IPS-18c (cell line): ENCODE data around the gene COASY.
"Not testable (repeated sequence)": the region's sequence is repeated elsewhere in the genome, so short reads cannot be mapped to it uniquely, and the experiment has no call there.

Experiments
- H3K4me3 ChIP-seq: 2 replicates; pipeline ENCODE4 v1.7.0; 2013; ENCODE audit warnings: low read depth, mild to moderate bottlenecking, low read length, moderate library complexity; ENCODE audit not compliant: insufficient read depth
- H3K9me3 ChIP-seq: one replicate; pipeline ENCODE4 v1.6.1; 2013; ENCODE audit warnings: mild to moderate bottlenecking, low read length, moderate library complexity; ENCODE audit not compliant: control insufficient read depth, insufficient read depth

COASY gene

DNA sequence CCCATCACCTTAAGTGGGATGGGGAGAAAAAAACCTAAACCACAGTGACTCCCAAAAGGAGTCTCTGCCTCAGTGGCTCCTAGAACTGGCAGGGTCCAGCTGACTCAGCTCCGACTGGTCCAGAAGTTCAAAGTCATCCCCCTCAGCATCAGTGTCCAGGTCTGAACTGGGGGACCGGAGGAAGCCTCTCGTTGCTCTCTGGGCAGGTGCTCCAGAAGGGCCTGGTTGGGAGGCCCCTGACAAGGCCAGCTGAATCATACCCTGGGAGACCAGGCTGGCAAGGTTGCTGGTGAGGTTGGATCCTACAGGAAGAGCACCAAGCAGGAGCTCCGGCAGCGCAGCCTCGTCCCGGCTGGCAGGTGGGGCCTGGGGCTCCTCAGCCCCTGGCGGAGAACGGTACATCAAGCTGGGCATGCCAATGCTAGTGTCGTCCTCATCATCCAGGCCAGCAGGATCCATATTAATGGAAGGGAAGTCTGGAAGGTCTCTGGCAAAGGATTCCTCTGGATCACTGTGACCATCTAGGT is 19.9 kb downstream of the COASY start:
- H3K4me3 ChIP-seq: no peak overlapping the region

DNA sequence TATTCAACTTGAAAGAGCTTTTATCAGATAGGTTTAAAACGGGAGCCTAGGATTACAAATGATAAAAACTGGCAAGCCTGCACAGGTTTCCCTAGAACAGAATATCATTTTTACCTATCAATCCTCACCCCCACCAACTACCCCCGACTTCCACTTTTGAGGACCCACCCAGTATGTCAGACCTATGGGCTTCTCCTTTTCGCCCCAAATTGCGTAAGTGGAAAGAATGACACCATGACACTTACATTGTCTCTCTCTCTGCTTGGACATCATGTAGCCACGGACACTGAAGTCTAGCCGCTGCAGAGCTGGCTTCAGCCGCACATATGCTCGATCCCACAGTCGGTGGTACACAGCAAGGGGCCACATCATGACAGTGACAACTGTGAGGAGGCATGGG is 22.9 kb downstream of the COASY start:
- no peaks in the 10 kb centered on the region for H3K9me3 ChIP-seq
- H3K4me3 ChIP-seq: no peak overlapping the region

More for the DNA sequence above, 19.9 kb downstream of the COASY start:
- H3K9me3 ChIP-seq: no peaks in the 10 kb centered on the region

DNA sequence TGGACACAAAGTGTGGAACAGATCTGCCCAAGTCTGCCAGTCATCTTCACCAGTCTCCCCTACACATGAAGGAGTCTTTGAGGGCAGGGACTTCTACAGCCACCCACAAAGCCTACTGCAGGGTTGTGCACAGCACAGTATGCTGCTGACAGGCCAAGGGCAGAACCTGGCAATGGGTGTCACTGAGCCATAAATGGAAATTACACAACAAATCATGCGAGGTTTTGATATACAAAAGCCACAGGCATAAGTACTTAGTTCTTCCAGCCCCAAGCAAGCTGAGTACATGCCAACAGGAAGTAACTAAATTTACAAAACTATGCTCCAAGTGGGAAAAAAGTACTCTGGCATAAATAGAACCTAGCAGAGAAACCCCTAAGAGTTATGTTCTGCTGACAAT is 23.4 kb downstream of the COASY start:
- no peaks in the 10 kb centered on the region for H3K9me3 ChIP-seq

GRCh38 chr17:42586514-42587230 is 24.7 kb downstream of the COASY start:
- Histone ChIP-seq H3K4me3 (no peak overlapping the region), H3K9me3 (no peaks in the 10 kb centered on the region)

More for the DNA sequence above, 23.4 kb downstream of the COASY start:
- no peak overlapping the region for H3K4me3 ChIP-seq

GRCh38 chr17:42590886-42591285 is 28.9 kb downstream of the COASY start:
- no peak overlapping the region for H3K4me3 ChIP-seq
- H3K9me3 ChIP-seq: no peaks in the 10 kb centered on the region

GRCh38 chr17:42591411-42591810 is 29.5 kb downstream of the COASY start:
- no peak overlapping the region for H3K4me3 ChIP-seq
- H3K9me3 ChIP-seq: no peaks in the 10 kb centered on the region

DNA sequence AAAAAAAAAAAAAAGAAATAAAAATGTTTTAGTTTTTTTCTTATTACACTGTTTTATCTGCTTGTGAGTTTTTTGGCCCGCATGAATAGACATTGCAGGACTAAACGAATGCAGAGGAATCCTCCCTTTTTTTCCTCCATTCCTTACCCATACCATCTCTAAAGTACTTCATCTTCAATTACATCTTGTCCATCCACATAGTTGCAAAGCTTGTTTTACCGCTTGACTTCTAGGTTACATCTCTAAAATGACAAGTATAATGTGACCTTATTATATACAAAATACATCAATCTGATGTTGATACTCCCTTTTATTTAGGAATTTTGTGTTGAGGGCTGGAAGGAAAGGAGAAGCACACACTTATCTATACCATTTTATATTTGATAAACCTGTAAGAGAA is 34.4 kb downstream of the COASY start:
- H3K4me3 ChIP-seq: no peak overlapping the region
- H3K9me3 ChIP-seq: no peaks in the 10 kb centered on the region

DNA sequence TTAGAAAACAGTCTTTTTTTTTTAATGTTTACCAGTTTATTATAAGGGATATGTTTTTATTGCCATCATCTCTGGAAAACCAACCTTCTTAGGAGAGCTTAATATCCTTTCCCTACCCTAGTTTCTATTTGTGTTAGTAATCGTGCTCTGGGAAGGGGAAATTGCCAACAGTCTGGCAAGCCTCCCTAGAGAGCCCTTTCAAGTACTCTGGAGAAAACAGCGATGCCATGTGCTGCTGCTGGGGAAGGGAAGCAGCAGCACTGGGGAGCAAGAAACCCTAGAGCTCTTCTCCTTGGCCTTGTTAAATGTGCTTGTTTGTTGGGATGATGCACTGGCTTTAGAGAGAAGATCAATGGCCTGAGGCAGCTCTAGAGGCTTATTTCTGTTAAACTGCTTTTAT is 37.0 kb downstream of the COASY start:
- no peak overlapping the region for H3K4me3 ChIP-seq
- H3K9me3 ChIP-seq: no peaks in the 10 kb centered on the region

- Histone ChIP-seq H3K4me3 (no peak overlapping the region), H3K9me3 (no peaks in the 10 kb centered on the region)
Observed at GRCh38 chr17:42603318-42603717, 41.4 kb downstream of the COASY start.

GRCh38 chr17:42607769-42608168 is 45.8 kb downstream of the COASY start:
- no peaks in the 10 kb centered on the region for H3K9me3 ChIP-seq
- peak overlapping the region; percentile 98; the same call in 1 of the 2 replicates for H3K4me3 ChIP-seq

GRCh38 chr17:42608305-42609181 is 46.6 kb downstream of the COASY start:
- peak overlapping the region; percentile 98 for H3K4me3 ChIP-seq

DNA sequence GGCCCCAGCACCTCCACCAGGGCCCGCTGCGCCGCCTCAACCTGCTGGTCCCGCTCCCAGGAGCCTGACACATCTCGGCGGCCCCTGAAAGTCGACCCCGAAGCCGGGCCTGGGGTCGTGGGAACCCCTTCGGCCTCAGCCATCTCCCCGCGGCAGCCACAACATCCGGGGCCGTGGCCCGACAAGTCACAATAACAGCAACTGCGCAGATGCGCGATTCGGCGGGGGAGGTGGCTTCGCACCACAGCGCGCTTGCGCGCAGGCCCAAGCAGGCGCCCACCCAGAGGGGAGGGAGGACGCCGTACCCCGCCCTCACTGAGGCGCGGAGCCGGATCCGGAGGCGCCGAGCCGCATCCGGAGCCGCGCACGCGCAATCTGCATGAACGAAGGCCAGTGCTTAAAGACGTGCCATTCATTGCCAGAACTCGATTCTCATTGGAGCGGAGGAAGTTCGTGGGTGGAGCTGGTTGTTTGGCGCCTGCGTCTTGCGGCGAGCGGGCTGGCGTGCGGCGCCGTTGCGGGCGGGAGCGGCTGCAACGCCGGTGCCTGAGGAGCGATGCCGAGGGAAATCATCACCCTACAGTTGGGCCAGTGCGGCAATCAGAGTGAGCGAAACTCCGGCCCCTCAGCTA is 47.4 kb downstream of the COASY start, which contains the start of the genes RETREG3 and TUBG1:
Gene RETREG3, minus strand, starts transcription at position 193 of the 632 bp plus-strand sequence. Its CDS starts 50 bp downstream, at position 143.
Gene TUBG1, plus strand, starts transcription at position 502 of the 632 bp plus-strand sequence. Its CDS starts 55 bp downstream, at position 557.
- no peaks in the 10 kb centered on the region for H3K9me3 ChIP-seq

More at GRCh38 chr17:42608305-42609181, 46.6 kb downstream of the COASY start:
- H3K9me3 ChIP-seq: no peaks in the 10 kb centered on the region

DNA sequence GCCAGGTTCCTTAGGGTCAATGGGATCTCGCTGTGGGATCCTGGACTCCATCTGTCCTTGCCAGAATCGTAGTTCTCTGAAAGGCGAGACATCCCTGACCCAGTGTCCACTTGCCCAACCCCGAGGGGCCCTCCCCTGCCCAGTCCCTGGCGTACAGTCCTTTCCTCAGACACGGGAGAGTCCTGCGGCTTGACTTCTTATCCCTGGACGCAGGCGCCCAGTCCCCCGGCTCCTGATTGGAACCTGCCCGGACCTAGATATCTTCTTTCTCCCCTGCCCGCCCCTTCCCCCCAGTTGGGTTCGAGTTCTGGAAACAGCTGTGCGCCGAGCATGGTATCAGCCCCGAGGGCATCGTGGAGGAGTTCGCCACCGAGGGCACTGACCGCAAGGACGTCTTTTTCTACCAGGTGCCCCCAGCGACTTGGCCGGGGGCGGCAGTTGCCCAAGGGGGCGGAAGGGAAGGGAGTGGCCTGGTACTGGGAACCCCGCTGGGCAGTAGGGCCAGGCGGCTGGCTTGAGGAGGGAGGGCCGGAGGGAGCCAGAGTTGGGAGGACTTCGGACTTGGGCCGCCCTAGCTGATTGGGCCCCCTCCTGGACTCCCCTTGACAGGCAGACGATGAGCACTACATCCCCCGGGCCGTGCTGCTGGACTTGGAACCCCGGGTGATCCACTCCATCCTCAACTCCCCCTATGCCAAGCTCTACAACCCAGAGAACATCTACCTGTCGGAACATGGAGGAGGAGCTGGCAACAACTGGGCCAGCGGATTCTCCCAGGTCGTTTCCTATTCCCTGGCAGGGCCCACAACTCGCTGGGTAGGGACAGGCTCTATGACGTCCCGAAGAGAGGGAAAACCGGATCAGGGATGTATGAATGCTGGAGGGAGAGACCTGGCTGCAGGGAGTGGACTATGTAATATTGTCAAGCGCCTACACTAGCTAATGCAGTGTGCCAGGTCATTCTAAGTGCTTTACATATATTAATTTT is 48.2 kb downstream of the COASY start:
- H3K4me3 ChIP-seq: peak overlapping the region; percentile 94
- not testable (repeated sequence) for H3K9me3 ChIP-seq

More for the DNA sequence above, 47.4 kb downstream of the COASY start, which contains the start of the genes RETREG3 and TUBG1:
- H3K4me3 ChIP-seq: peak within 1 kb of the TSS; percentile 98

DNA sequence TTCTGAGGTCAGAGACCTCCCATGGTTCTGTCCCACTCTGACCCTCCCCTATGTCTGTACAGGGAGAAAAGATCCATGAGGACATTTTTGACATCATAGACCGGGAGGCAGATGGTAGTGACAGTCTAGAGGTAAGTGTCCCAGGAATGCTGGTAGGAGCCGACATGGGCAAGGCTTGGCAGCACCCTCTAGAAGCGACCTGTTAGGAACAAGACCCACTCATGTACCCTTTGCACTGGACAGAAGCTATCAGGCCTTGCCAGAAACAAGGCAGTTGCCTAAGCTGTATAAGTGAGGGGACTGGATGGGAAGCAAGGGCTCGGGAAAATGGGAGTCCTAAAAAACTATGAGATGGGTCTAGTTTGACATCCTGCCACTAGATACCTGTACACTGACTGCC is 50.1 kb downstream of the COASY start:
- Histone ChIP-seq H3K9me3 (no peaks in the 10 kb centered on the region), H3K4me3 (no peak overlapping the region)

DNA sequence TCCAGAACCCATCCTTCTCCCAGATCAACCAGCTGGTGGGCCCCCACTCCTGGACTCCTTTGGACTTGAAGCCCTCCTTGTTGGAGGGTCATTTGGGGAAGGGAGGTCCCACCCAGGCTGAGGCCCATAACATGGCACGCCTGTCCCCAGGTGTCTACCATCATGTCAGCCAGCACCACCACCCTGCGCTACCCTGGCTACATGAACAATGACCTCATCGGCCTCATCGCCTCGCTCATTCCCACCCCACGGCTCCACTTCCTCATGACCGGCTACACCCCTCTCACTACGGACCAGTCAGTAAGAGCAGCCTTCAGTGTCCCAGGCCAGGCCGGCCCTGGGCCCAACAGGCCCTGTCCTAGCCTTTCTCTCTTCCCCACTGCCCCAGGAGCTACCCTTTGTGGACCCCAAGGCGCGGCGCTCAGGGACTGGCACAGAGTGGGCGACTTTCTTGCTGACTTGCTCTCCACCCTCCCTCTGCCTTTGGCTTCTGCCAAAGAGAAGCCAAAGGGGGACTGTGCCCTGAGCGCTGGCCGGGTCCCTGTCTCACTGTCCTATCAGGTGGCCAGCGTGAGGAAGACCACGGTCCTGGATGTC is 51.8 kb downstream of the COASY start:
- no peaks in the 10 kb centered on the region for H3K9me3 ChIP-seq

More for the DNA sequence above, 51.8 kb downstream of the COASY start:
- no peak overlapping the region for H3K4me3 ChIP-seq
